ENCODE measurements around the gene VTN. TPM values are rescaled to one million over a fixed set of nuclear protein-coding genes. Genes with fewer than 3 reads are reported as not detected.

VTN gene
- total RNA-seq, 2 experiments from 2014 or later: 0.16 to 0.17 TPM

DNA sequence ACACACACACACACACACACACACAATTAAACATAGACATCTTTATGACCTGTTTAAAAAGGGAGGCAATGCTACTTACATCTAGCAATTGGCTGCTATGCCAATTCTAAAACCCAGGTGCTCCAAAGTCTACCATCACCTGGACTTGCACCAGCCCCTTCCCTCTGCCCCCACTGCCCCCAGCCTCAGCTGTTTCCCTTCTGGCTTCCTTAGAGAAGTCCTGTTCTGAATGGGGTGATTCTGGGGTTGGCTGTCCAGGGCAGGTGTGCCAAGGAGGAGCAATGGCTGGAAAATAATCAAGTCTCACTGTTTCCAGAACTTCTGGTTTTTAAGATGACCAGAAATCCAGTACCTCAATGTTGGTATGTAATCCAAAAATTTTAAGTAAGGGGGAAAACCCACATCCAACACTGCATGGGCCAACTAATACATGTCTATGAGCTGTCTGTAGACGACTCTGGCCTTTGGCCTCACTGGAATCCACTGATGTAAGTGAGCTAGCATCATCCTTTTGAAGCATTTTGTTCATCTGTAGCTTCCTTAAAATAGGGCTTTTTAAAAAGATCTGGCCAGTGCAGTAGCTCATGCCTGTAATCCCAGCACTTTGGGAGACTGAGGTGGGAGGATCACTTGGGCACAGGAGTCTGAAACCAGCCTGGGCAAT is 36.9 kb downstream of the VTN start:
- no peaks in the 10 kb centered on the region for H3K9me3 ChIP-seq (ENCODE audit: control insufficient read depth in 1 of 2, insufficient read depth in 1 of 2, low read length in 2 of 2)
- peaks cover 48% of the 10 kb centered on the region for H3K36me3 Mint-ChIP-seq (ENCODE audit: low read depth)
- intact Hi-C loops (cut with DNase I, micrococcal nuclease): loop anchor here in 1 of 2 experiments (10.0 kb wide), 2 partner anchors 312 to 512 kb away; partner anchors contain the start of genes BLTP2 and FAM222B
- CTCF ChIA-PET: no interaction called here
- no peak for ATAC-seq (ENCODE audit: poor library complexity)
- H3K27ac ChIP-seq (ENCODE audit: low read depth in 1 of 2, low read length in 2 of 2): no peak overlapping the region
- peaks cover 36% of the 10 kb centered on the region for H3K36me3 ChIP-seq (ENCODE audit: insufficient read depth, low read length)
- POLR2A ChIA-PET: interaction anchor here (1.6 kb wide), 1 partner anchor 24 kb away, joined by 4 read pairs; the partner anchor contains the start of gene POLDIP2
- no peak for DNase-seq
- no peaks in the 10 kb centered on the region for H3K27me3 ChIP-seq (ENCODE audit: control insufficient read depth in 1 of 2, insufficient read depth in 2 of 2, low read length in 2 of 2)
- peak overlapping the region; percentile 88 for H3K27ac Mint-ChIP-seq
- peaks cover 51% of the 10 kb centered on the region for H3K4me1 Mint-ChIP-seq (ENCODE audit: low read depth)
- no peaks in the 10 kb centered on the region for H3K27me3 Mint-ChIP-seq
- H3K9me3 Mint-ChIP-seq: no peaks in the 10 kb centered on the region
- H3K4me3 Mint-ChIP-seq: peak overlapping the region; percentile 98
- TF ChIP-seq, protein P1, sequence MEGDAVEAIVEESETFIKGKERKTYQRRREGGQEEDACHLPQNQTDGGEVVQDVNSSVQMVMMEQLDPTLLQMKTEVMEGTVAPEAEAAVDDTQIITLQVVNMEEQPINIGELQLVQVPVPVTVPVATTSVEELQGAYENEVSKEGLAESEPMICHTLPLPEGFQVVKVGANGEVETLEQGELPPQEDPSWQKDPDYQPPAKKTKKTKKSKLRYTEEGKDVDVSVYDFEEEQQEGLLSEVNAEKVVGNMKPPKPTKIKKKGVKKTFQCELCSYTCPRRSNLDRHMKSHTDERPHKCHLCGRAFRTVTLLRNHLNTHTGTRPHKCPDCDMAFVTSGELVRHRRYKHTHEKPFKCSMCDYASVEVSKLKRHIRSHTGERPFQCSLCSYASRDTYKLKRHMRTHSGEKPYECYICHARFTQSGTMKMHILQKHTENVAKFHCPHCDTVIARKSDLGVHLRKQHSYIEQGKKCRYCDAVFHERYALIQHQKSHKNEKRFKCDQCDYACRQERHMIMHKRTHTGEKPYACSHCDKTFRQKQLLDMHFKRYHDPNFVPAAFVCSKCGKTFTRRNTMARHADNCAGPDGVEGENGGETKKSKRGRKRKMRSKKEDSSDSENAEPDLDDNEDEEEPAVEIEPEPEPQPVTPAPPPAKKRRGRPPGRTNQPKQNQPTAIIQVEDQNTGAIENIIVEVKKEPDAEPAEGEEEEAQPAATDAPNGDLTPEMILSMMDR (IDR thresholded peaks at IDR 0.05): no peak
- no peak overlapping the region for H3K4me3 ChIP-seq (ENCODE audit: low read length)
- H3K4me1 ChIP-seq (ENCODE audit: insufficient read depth, low read length): peaks cover 38% of the 10 kb centered on the region

DNA sequence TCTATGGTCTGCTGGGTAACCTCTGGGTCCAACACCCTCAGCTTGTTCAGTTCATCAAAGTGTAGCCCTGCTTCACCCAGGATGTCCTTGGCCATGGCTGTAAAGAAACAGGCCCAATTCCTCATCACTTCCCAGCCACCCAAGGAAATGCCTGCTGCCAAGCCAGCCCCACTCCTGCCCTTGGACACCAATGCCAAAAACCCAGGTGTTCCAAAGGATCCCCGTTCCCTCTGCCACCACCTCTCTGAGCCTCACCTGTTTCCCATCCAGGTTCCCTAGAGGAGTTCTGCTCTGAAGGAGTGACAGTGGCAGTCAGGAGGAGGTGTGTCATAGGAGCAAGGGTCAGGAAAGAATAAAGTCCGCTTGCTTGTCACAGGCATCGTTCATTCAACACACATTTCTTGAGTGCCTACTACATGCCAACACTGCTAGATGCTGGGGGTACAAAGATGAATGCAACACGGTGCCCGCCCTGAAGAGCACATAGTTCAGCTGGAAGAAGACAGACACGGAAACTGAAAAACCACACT is 38.2 kb downstream of the VTN start:
- no peak for DNase-seq
- intact Hi-C loops (cut with DNase I, micrococcal nuclease): loop anchor here in 1 of 2 experiments (10.0 kb wide), 2 partner anchors 313 to 513 kb away; partner anchors contain the start of genes BLTP2 and FAM222B
- Mint-ChIP-seq H3K4me1 (ENCODE audit: low read depth) (peaks cover 40% of the 10 kb centered on the region), H3K36me3 (ENCODE audit: low read depth) (peaks cover 60% of the 10 kb centered on the region), H3K27me3 (no peaks in the 10 kb centered on the region), H3K9me3 (no peaks in the 10 kb centered on the region), H3K27ac (no peak overlapping the region), H3K4me3 (peak overlapping the region; percentile 76)
- no peaks in the 10 kb centered on the region for H3K9me3 ChIP-seq (ENCODE audit: control insufficient read depth in 1 of 2, insufficient read depth in 1 of 2, low read length in 2 of 2)
- no peak for ATAC-seq (ENCODE audit: poor library complexity)
- H3K36me3 ChIP-seq (ENCODE audit: insufficient read depth, low read length): peaks cover 42% of the 10 kb centered on the region
- TF ChIP-seq, protein P1 (IDR thresholded peaks at IDR 0.05): no peak
- ChIA-PET POLR2A (interaction anchor here (2.1 kb wide), 1 partner anchor 13 kb away, joined by 7 read pairs; the partner anchor contains the start of gene TMEM97), CTCF (interaction anchor here (1.6 kb wide), 1 partner anchor 26 kb away, joined by 6 read pairs; no protein-coding TSS in a partner anchor)
- no peak overlapping the region for H3K27ac ChIP-seq (ENCODE audit: low read depth in 1 of 2, low read length in 2 of 2)
- H3K4me3 ChIP-seq (ENCODE audit: low read length): no peak overlapping the region
- H3K27me3 ChIP-seq (ENCODE audit: control insufficient read depth in 1 of 2, insufficient read depth in 2 of 2, low read length in 2 of 2): no peaks in the 10 kb centered on the region
- H3K4me1 ChIP-seq (ENCODE audit: insufficient read depth, low read length): peaks cover 35% of the 10 kb centered on the region

DNA sequence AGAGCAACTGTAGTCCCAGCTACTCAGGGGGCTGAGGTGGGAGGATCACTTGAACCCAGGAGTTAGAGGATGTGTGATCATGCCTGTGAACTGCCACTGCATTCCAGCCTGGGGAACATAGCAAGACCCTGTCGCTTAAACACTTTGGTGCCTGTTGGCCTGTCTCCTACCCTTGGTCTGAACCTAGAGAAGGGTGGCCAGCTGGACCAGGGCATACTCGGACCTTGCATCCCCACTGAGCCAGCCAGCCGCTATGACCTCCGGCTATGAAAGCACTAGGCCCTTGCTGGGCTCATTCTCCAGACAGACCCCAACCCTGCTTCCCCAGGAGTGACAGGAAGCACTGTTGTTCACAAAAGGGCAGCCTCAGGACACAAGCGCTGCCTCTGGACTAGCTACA is 39.4 kb downstream of the VTN start:
- DNase-seq (no peak), ATAC-seq (ENCODE audit: poor library complexity) (no peak)
- Mint-ChIP-seq H3K4me3 (no peak overlapping the region), H3K4me1 (ENCODE audit: low read depth) (peaks cover 28% of the 10 kb centered on the region), H3K27me3 (no peaks in the 10 kb centered on the region), H3K27ac (no peak overlapping the region), H3K9me3 (no peaks in the 10 kb centered on the region), H3K36me3 (ENCODE audit: low read depth) (peaks cover 69% of the 10 kb centered on the region)
- POLR2A ChIA-PET: interaction anchor here (2.1 kb wide), 1 partner anchor 12 kb away, joined by 7 read pairs; the partner anchor contains the start of gene TMEM97
- H3K4me3 ChIP-seq (ENCODE audit: low read length): no peak overlapping the region
- TF ChIP-seq, protein P1 (IDR thresholded peaks at IDR 0.05): no peak
- H3K36me3 ChIP-seq (ENCODE audit: insufficient read depth, low read length): peaks cover 42% of the 10 kb centered on the region
- no peaks in the 10 kb centered on the region for H3K9me3 ChIP-seq (ENCODE audit: control insufficient read depth in 1 of 2, insufficient read depth in 1 of 2, low read length in 2 of 2)
- no peaks in the 10 kb centered on the region for H3K27me3 ChIP-seq (ENCODE audit: control insufficient read depth in 1 of 2, insufficient read depth in 2 of 2, low read length in 2 of 2)
- CTCF ChIA-PET: interaction anchor here (1.6 kb wide), 1 partner anchor 28 kb away, joined by 6 read pairs; no protein-coding TSS in a partner anchor
- intact Hi-C loops (cut with DNase I, micrococcal nuclease): loop anchor here in 1 of 2 experiments (10.0 kb wide), 2 partner anchors 314 to 514 kb away; partner anchors contain the start of genes BLTP2 and FAM222B
- no peak overlapping the region for H3K27ac ChIP-seq (ENCODE audit: low read depth in 1 of 2, low read length in 2 of 2)
- H3K4me1 ChIP-seq (ENCODE audit: insufficient read depth, low read length): peaks cover 22% of the 10 kb centered on the region

All from CD4-positive, alpha-beta T cell (primary cell).